ENCODE measurements around the gene UNC5C.

The UNC5C gene

DNA sequence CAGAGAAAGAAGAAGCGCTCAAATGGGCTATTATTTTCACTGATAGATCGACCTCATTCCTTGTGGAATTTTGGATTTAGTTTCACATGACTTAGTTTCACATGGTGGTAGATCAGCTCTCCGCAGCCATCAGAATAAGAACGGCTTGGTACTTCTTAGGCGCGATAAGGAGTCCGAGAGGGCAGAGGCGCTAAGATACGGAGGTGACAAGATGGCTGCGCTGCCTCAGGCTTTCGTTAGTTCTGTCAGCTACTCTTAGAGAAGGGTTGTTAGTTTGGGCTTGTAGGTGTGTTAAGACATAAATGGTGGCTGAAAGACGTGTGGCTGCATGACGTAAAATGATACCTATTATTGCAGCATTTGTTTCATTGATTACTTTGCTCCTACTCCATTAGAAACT lies 169.1 kb downstream of the UNC5C start:
- DNase-seq (ENCODE audit: low spot score): no peak
- TF ChIP-seq, protein P1, sequence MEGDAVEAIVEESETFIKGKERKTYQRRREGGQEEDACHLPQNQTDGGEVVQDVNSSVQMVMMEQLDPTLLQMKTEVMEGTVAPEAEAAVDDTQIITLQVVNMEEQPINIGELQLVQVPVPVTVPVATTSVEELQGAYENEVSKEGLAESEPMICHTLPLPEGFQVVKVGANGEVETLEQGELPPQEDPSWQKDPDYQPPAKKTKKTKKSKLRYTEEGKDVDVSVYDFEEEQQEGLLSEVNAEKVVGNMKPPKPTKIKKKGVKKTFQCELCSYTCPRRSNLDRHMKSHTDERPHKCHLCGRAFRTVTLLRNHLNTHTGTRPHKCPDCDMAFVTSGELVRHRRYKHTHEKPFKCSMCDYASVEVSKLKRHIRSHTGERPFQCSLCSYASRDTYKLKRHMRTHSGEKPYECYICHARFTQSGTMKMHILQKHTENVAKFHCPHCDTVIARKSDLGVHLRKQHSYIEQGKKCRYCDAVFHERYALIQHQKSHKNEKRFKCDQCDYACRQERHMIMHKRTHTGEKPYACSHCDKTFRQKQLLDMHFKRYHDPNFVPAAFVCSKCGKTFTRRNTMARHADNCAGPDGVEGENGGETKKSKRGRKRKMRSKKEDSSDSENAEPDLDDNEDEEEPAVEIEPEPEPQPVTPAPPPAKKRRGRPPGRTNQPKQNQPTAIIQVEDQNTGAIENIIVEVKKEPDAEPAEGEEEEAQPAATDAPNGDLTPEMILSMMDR (IDR thresholded peaks at IDR 0.05; ENCODE audit: extremely low read depth, insufficient read depth, missing control alignments): no peak
- in situ Hi-C loops (cut with MboI; ENCODE audit: low pct_unique_long_range_greater_than_20kb, low sequenced_read_pairs, unreplicated experiment): no loop called here

DNA sequence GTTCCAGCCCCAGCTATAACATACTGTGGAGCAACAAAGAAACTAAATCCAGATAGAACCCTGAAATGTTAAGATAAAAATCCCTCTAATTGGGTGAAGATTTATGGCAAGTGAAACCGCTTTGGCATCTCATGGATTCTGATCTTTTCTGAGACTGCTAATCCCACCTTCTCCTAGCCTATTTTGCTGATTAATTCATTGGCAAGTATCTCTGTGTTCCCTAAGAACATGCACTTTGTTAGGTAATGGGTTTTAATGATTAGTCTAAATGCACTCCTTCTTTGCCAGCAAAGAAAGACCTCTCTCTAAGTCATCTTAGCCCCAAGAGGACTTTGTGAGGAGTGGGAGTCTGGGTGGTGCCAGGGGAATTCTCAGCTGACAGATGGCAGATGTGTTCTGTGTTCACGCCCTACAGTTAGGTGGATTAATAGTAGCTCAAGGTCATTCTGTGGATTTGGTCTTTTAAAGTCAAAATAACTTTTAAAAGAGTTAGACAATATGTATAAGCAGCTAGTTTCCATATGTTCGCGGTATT lies 171.3 kb downstream of the UNC5C start:
- in situ Hi-C loops (cut with MboI; ENCODE audit: low pct_unique_long_range_greater_than_20kb, low sequenced_read_pairs, unreplicated experiment): no loop called here
- TF ChIP-seq, protein P1 (IDR thresholded peaks at IDR 0.05; ENCODE audit: extremely low read depth, insufficient read depth, missing control alignments): no peak
- no peak for DNase-seq (ENCODE audit: low spot score)

DNA sequence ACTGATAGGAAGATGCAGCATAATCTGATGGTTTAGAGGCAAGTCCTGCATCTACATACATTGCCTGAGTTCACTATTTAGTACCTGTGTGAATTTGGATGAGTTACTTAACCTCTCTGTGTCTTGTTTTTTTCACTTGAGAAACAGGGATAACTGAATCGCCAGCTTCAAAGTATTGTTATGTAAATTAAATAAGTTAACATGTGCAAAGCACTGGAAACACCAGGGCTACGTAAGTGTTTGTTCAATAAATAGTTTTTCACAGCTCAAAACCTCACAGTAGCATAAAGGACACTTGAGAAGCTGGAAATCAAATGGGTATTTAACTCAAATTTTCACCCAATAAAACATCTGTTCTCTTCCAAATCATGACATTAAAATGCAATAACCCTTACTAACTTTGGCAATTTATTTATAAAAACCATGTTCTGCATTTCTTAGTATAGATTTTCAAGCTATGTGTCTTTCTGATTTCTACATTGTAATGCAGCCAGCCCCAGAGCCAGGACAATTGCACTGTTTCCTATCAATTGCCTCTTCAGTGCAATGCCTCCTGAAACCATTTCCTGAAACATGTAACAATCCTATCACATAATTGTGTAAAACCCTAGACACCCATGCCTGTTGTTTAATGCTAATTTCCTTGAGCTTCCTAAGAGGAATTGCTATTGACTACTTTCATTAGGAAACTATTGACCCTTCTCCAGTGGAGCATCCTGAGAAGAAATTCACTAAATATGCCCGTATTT lies 177.1 kb downstream of the UNC5C start:
- TF ChIP-seq, protein P1 (IDR thresholded peaks at IDR 0.05; ENCODE audit: extremely low read depth, insufficient read depth, missing control alignments): no peak
- DNase-seq (ENCODE audit: low spot score): no peak
- in situ Hi-C loops (cut with MboI; ENCODE audit: low pct_unique_long_range_greater_than_20kb, low sequenced_read_pairs, unreplicated experiment): no loop called here

DNA sequence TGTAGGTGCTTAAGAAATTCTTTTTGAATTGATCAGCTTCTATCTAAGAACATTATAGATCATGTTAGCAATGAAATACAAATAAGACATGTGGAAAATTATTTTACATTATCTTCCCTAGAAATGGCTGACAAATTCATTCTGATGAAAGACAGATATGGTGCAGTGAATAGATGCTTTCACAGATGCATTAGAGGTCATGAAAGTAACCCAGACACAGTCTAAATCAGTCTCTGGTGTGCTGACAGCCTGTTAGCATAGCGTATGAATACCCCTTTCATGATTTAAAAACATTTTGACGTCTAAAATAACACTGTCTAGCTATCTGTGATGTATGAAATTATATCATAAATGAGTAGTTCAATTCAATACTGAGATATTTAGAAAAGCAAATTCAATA lies 180.9 kb downstream of the UNC5C start:
- DNase-seq (ENCODE audit: low spot score): no peak
- TF ChIP-seq, protein P1 (IDR thresholded peaks at IDR 0.05; ENCODE audit: extremely low read depth, insufficient read depth, missing control alignments): no peak
- in situ Hi-C loops (cut with MboI; ENCODE audit: low pct_unique_long_range_greater_than_20kb, low sequenced_read_pairs, unreplicated experiment): no loop called here

DNA sequence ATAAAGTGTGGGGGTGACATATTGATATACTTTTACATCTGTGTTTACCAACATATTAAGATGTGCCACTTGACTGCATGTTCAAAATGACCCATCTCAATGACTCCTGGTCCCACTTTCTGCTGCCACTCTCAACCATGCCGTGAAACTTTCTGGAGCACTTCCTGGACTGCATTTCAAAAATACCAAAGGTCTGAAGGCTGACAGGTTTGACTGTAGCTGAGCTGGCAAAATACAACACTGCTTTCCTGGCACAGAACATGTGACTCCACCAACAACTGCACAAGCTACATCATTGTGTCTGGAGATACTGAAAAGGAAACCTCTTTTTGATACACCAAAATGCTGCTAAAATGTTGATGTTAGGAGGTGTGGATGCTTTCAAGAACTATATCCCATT lies 184.8 kb downstream of the UNC5C start:
- TF ChIP-seq, protein P1 (IDR thresholded peaks at IDR 0.05; ENCODE audit: extremely low read depth, insufficient read depth, missing control alignments): no peak
- in situ Hi-C loops (cut with MboI; ENCODE audit: low pct_unique_long_range_greater_than_20kb, low sequenced_read_pairs, unreplicated experiment): no loop called here
- DNase-seq (ENCODE audit: low spot score): no peak

DNA sequence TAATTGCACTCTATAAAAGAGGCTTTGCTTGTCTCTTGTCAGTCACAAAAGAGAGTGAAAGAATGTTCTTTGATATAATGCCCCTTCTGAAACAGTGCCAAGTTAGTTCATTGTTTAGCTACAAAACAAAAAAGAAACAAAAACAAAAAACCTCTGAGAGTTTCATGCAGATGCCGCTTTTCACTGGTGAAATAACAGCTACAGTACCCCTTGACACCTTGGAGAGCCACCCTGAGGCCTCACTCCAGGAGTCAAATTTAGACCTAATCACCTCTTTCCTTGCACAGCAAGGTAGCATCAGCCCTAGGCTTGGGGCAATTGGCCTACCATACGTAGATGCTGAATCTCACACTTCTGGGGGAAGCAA lies 185.2 kb downstream of the UNC5C start:
- no peak for DNase-seq (ENCODE audit: low spot score)
- in situ Hi-C loops (cut with MboI; ENCODE audit: low pct_unique_long_range_greater_than_20kb, low sequenced_read_pairs, unreplicated experiment): no loop called here
- TF ChIP-seq, protein P1 (IDR thresholded peaks at IDR 0.05; ENCODE audit: extremely low read depth, insufficient read depth, missing control alignments): no peak

Measured in GM13977 (cell line).